Epithelial cell of proximal tubule (primary cell): ENCODE results near the gene TMEM207. TPM values are rescaled to one million over a fixed set of nuclear protein-coding genes. Genes with fewer than 3 reads are reported as not detected.

Experiments
- DNase-seq: peaks from one replicate; pipeline ENCODE4 v3.0.0-alpha.2; 2011; ENCODE audit warnings: low read depth
- H3K4me3 ChIP-seq: 2 replicates; pipeline ENCODE4 v1.5.1; 2011; ENCODE audit warnings: low read depth, mild to moderate bottlenecking, low read length
- CTCF ChIP-seq: conservative IDR thresholded peaks from 2 replicates; pipeline ENCODE4 v1.5.1; 2012; ENCODE audit warnings: low read depth, mild to moderate bottlenecking, low read length
- total RNA-seq: library from RNA; depleted of rRNA; stranded (reverse); fragments of >200 nt; gene quantifications from 2 replicates; pipeline ENCODE4 v1.2.3, GENCODE V29; 2015

The TMEM207 gene
- total RNA-seq, 1 donor from 2014 or later = not detected

- no peak for TF ChIP-seq CTCF
- no peak overlapping the region for H3K4me3 ChIP-seq
- no peak for DNase-seq
Observed at GRCh38 chr3:190494907-190495306, 45.2 kb upstream of the TMEM207 start.

GRCh38 chr3:190492966-190493365 lies 43.3 kb upstream of the TMEM207 start:
- no peak for DNase-seq
- TF ChIP-seq CTCF = no peak
- H3K4me3 ChIP-seq = no peak overlapping the region

GRCh38 chr3:190492129-190492528 lies 42.4 kb upstream of the TMEM207 start:
- TF ChIP-seq CTCF = no peak
- no peak overlapping the region for H3K4me3 ChIP-seq
- DNase-seq = no peak

GRCh38 chr3:190491533-190492054 lies 41.9 kb upstream of the TMEM207 start:
- no peak for TF ChIP-seq CTCF
- DNase-seq = no peak
- H3K4me3 ChIP-seq = no peak overlapping the region

GRCh38 chr3:190486908-190487607 lies 37.4 kb upstream of the TMEM207 start:
- DNase-seq = no peak
- no peak for TF ChIP-seq CTCF
- no peak overlapping the region for H3K4me3 ChIP-seq

GRCh38 chr3:190486533-190486864 lies 36.8 kb upstream of the TMEM207 start:
- DNase-seq = no peak
- H3K4me3 ChIP-seq = no peak overlapping the region
- TF ChIP-seq CTCF = no peak
